Measurements from ENCODE around the gene DDX55.
"Not testable (repeated sequence)": the region's sequence is repeated elsewhere in the genome, so short reads cannot be mapped to it uniquely, and the experiment has no call there.

Gene DDX55

GRCh38 chr12:123602651-123603195, 824 bp downstream of the DDX55 start:
- in situ Hi-C loops (cut with MboI; ENCODE audit: low pct_unique_long_range_greater_than_20kb, low sequenced_read_pairs), result no loop called here
- peak; percentile 16 for DNase-seq

GRCh38 chr12:123603495-123603894, 1.6 kb downstream of the DDX55 start:
- DNase-seq; in situ Hi-C loops (cut with MboI; ENCODE audit: low pct_unique_long_range_greater_than_20kb, low sequenced_read_pairs): not testable (repeated sequence)

GRCh38 chr12:123607756-123608155, 5.9 kb downstream of the DDX55 start:
- DNase-seq, result no peak
- in situ Hi-C loops (cut with MboI; ENCODE audit: low pct_unique_long_range_greater_than_20kb, low sequenced_read_pairs), result no loop called here

- in situ Hi-C loops (cut with MboI; ENCODE audit: low pct_unique_long_range_greater_than_20kb, low sequenced_read_pairs), result no loop called here
- DNase-seq, result no peak
Measured at GRCh38 chr12:123608182-123608581, 6.3 kb downstream of the DDX55 start.

GRCh38 chr12:123614110-123614509, 12.2 kb downstream of the DDX55 start:
- in situ Hi-C loops (cut with MboI; ENCODE audit: low pct_unique_long_range_greater_than_20kb, low sequenced_read_pairs), result no loop called here
- no peak for DNase-seq

- in situ Hi-C loops (cut with MboI; ENCODE audit: low pct_unique_long_range_greater_than_20kb, low sequenced_read_pairs), result no loop called here
- DNase-seq, result no peak
Measured at GRCh38 chr12:123614531-123614930, 12.6 kb downstream of the DDX55 start.

GRCh38 chr12:123617144-123617543, 15.2 kb downstream of the DDX55 start:
- no peak for DNase-seq
- in situ Hi-C loops (cut with MboI; ENCODE audit: low pct_unique_long_range_greater_than_20kb, low sequenced_read_pairs), result no loop called here

GRCh38 chr12:123617580-123617979, 15.7 kb downstream of the DDX55 start:
- in situ Hi-C loops (cut with MboI; ENCODE audit: low pct_unique_long_range_greater_than_20kb, low sequenced_read_pairs), result no loop called here
- no peak for DNase-seq

GRCh38 chr12:123621101-123621500, 19.2 kb downstream of the DDX55 start:
- no peak for DNase-seq
- in situ Hi-C loops (cut with MboI; ENCODE audit: low pct_unique_long_range_greater_than_20kb, low sequenced_read_pairs), result no loop called here

GRCh38 chr12:123621619-123622530, 20.0 kb downstream of the DDX55 start:
- in situ Hi-C loops (cut with MboI; ENCODE audit: low pct_unique_long_range_greater_than_20kb, low sequenced_read_pairs), result no loop called here
- no peak for DNase-seq

- in situ Hi-C loops (cut with MboI; ENCODE audit: low pct_unique_long_range_greater_than_20kb, low sequenced_read_pairs), result no loop called here
Measured at GRCh38 chr12:123633379-123634141, 31.7 kb downstream of the DDX55 start, which contains the start of the genes EIF2B1 and GTF2H3. Gene EIF2B1, minus strand, starts transcription at chr12:123633686. Its CDS starts 129 bp downstream, at chr12:123633557. Gene GTF2H3, plus strand, starts transcription at chr12:123633829. Its CDS starts 31 bp downstream, at chr12:123633860.

GRCh38 chr12:123634142-123634561, 32.3 kb downstream of the DDX55 start:
- in situ Hi-C loops (cut with MboI; ENCODE audit: low pct_unique_long_range_greater_than_20kb, low sequenced_read_pairs), result no loop called here
- no peak for DNase-seq

More at GRCh38 chr12:123633379-123634141, 31.7 kb downstream of the DDX55 start, which contains the start of the genes EIF2B1 and GTF2H3:
- peak; percentile 98 for DNase-seq

GRCh38 chr12:123643911-123644310, 42.0 kb downstream of the DDX55 start:
- in situ Hi-C loops (cut with MboI; ENCODE audit: low pct_unique_long_range_greater_than_20kb, low sequenced_read_pairs), result no loop called here
- DNase-seq, result no peak

- in situ Hi-C loops (cut with MboI; ENCODE audit: low pct_unique_long_range_greater_than_20kb, low sequenced_read_pairs), result no loop called here
Measured at GRCh38 chr12:123645380-123645779, 43.5 kb downstream of the DDX55 start.

GRCh38 chr12:123645878-123646277, 44.0 kb downstream of the DDX55 start:
- no peak for DNase-seq
- in situ Hi-C loops (cut with MboI; ENCODE audit: low pct_unique_long_range_greater_than_20kb, low sequenced_read_pairs), result no loop called here

More at GRCh38 chr12:123645380-123645779, 43.5 kb downstream of the DDX55 start:
- DNase-seq, result no peak

- DNase-seq, result no peak
- in situ Hi-C loops (cut with MboI; ENCODE audit: low pct_unique_long_range_greater_than_20kb, low sequenced_read_pairs), result no loop called here
Measured at GRCh38 chr12:123648401-123648800, 46.5 kb downstream of the DDX55 start.

GRCh38 chr12:123654129-123654701, 52.3 kb downstream of the DDX55 start:
- in situ Hi-C loops (cut with MboI; ENCODE audit: low pct_unique_long_range_greater_than_20kb, low sequenced_read_pairs), result no loop called here
- no peak for DNase-seq

- in situ Hi-C loops (cut with MboI; ENCODE audit: low pct_unique_long_range_greater_than_20kb, low sequenced_read_pairs), result no loop called here
- DNase-seq, result no peak
Measured at GRCh38 chr12:123655420-123655819, 53.5 kb downstream of the DDX55 start.

- in situ Hi-C loops (cut with MboI; ENCODE audit: low pct_unique_long_range_greater_than_20kb, low sequenced_read_pairs), result no loop called here
- no peak for DNase-seq
Measured at GRCh38 chr12:123656392-123656791, 54.5 kb downstream of the DDX55 start.

Data from KBM-7 (cell line).